K562 (cell line): ENCODE data around the gene ISYNA1. TPM values are rescaled to one million over a fixed set of nuclear protein-coding genes. Genes with fewer than 3 reads are reported as not detected.
A peak's percentile ranks its signal among the peaks of the same experiment; 100 is the strongest.

Experiments used
- ATAC-seq: fragments of 200-7000 bp; cut with Tn5 transposase; 3 replicates; pipeline ENCODE4 v1.9.1; 2020; ENCODE audit warnings: moderate library complexity
- BruUV-seq: library from RNA; stranded (reverse); fragments of 400-500 nt; replicated peaks from 2 replicates; lab custom pipeline; 2021; lab: Mats Ljungman, UMichigan
- CTCF ChIA-PET: fragments of 300-600 bp; formaldehyde crosslinking; extraction: SDS; loops from one replicate; lab custom pipeline; 2021; ENCODE audit warnings: low intra/inter-chr PET ratio; lab: Yijun Ruan, JAX
- POLR2A ChIA-PET: fragments of 300-600, 350-650 bp; sonication (Branson Sonifier 250); formaldehyde crosslinking; extraction: SDS; loops from one replicate; lab custom pipeline; 2021; ENCODE audit warnings: antibody characterized with exemption, inconsistent platforms; lab: Yijun Ruan, JAX
- DNase-seq, 4 experiments: peaks; one replicate each; pipeline versions ENCODE4 v3.0.0 to v3.0.0-alpha.2; 2011 to 2018; ENCODE audit warnings: low spot score in 3 of 4, mixed read lengths in 3 of 4; ENCODE audit errors: extremely low read depth in 1 of 4
- FAIRE-seq: peaks from 2 replicates; lab custom pipeline; 2011; peaks lifted over from hg19 to GRCh38; lab: Jason Lieb, UNC
- H2AFZ ChIP-seq: 2 replicates; pipeline ENCODE4 v1.6.0; 2011; ENCODE audit warnings: low read depth, low read length, control low read depth, inconsistent platforms
- H3K27ac ChIP-seq: fragments of 200-600 bp; 3 replicates; pipeline ENCODE4 v1.8.0; 2011; ENCODE audit warnings: low read depth, mild to moderate bottlenecking, control low read depth, inconsistent platforms, low read length, moderate library complexity, mixed read lengths; ENCODE audit errors: extremely low read depth
- H3K27me3 ChIP-seq, 2 experiments: fragments of 300-600 bp in 1 of 2; 2 replicates in 1 of 2; 3 replicates in 1 of 2; pipeline versions ENCODE4 v1.6.0 to v1.8.0; 2011; ENCODE audit warnings: inconsistent platforms in 2 of 2, low read length in 2 of 2, mild to moderate bottlenecking in 1 of 2, mixed read lengths in 1 of 2, moderate library complexity in 1 of 2; ENCODE audit not compliant: control insufficient read depth in 2 of 2, insufficient read depth in 2 of 2
- H3K36me3 ChIP-seq: fragments of 300-600 bp; 3 replicates; pipeline ENCODE4 v1.8.0; 2011; ENCODE audit warnings: mild to moderate bottlenecking, low read length, inconsistent platforms; ENCODE audit not compliant: control insufficient read depth, insufficient read depth
- H3K4me1 ChIP-seq, 2 experiments: fragments of 200-600 bp in 1 of 2; replicated peaks in 1 of 2; 2 replicates in 1 of 2; 3 replicates in 1 of 2; pipeline versions ENCODE4 v1.5.1 to v1.8.0; 2011; ENCODE audit warnings: inconsistent platforms in 2 of 2, low read length in 2 of 2, mild to moderate bottlenecking in 1 of 2, mixed read lengths in 1 of 2, moderate library complexity in 1 of 2; ENCODE audit not compliant: control insufficient read depth in 2 of 2, insufficient read depth in 2 of 2
- H3K4me2 ChIP-seq: 2 replicates; pipeline ENCODE4 v1.6.1; 2011; ENCODE audit warnings: low read length, control low read depth, inconsistent platforms, mixed read lengths; ENCODE audit not compliant: insufficient read depth
- H3K4me3 ChIP-seq: fragments of 200-600 bp; sonication (generic), shearing (Covaris generic); 2 replicates; pipeline ENCODE4 v1.5.1; 2016; ENCODE audit warnings: control low read depth, inconsistent platforms
- H3K79me2 ChIP-seq: fragments of 200-600 bp; 3 replicates; pipeline ENCODE4 v1.8.0; 2011; ENCODE audit warnings: low read length, inconsistent platforms; ENCODE audit not compliant: control insufficient read depth, insufficient read depth
- H3K9ac ChIP-seq, 2 experiments: 2 replicates each; pipeline versions ENCODE4 v1.6.0 to v1.6.1; 2011; ENCODE audit warnings: low read depth in 2 of 2, low read length in 2 of 2, control low read depth in 1 of 2, inconsistent platforms in 1 of 2, mild to moderate bottlenecking in 1 of 2, mixed read lengths in 1 of 2; ENCODE audit not compliant: insufficient read depth in 1 of 2
- H3K9me1 ChIP-seq: one replicate; pipeline ENCODE4 v1.6.0; 2011; ENCODE audit warnings: inconsistent platforms, mild to moderate bottlenecking, low read length, moderate library complexity; ENCODE audit not compliant: control insufficient read depth, insufficient read depth
- H3K9me3 ChIP-seq: replicated peaks from 2 replicates; pipeline ENCODE4 v1.5.1; 2011; ENCODE audit warnings: low read depth, low read length, inconsistent platforms; ENCODE audit not compliant: control insufficient read depth, insufficient read depth
- H4K20me1 ChIP-seq: replicated peaks from 2 replicates; pipeline ENCODE4 v1.6.1; 2011; ENCODE audit warnings: low read length, inconsistent platforms, mixed read lengths; ENCODE audit not compliant: control insufficient read depth, insufficient read depth
- ASH1L ChIP-seq: fragments of 450-650 bp; IDR thresholded peaks from 2 replicates; pipeline ENCODE4 v1.6.1; 2018; ENCODE audit warnings: borderline replicate concordance, mild to moderate bottlenecking, low read depth; ENCODE audit not compliant: partially characterized antibody
- COPS2 ChIP-seq: fragments of 450-650 bp; conservative IDR thresholded peaks from 2 replicates; pipeline ENCODE4 v1.6.1; 2016; ENCODE audit warnings: mild to moderate bottlenecking, moderate library complexity
- GATA2 ChIP-seq: sonication (generic); formaldehyde crosslinking; IDR thresholded peaks from 2 replicates; pipeline ENCODE4 v1.4.0; 2020; ENCODE audit warnings: mild to moderate bottlenecking, missing genetic modification reagents
- HNRNPL ChIP-seq: fragments of 200-400 bp; formaldehyde crosslinking; IDR thresholded peaks from 2 replicates; pipeline ENCODE4 v1.6.1; 2017; ENCODE audit warnings: low read depth, mild to moderate bottlenecking, low read length
- HOXB6 ChIP-seq: fragments of 250-450 bp; sonication (Bioruptor Pico); IDR thresholded peaks from 2 replicates; pipeline ENCODE4 v1.5.1; 2022; ENCODE audit warnings: mild to moderate bottlenecking, borderline replicate concordance
- NCOR1 ChIP-seq: fragments of 450-650 bp; IDR thresholded peaks from 2 replicates; pipeline ENCODE4 v1.6.1; 2016; ENCODE audit warnings: mild to moderate bottlenecking, moderate library complexity
- NFIC ChIP-seq: fragments of 450-650 bp; IDR thresholded peaks from 2 replicates; pipeline ENCODE4 v1.6.1; 2017; ENCODE audit warnings: mild to moderate bottlenecking, inconsistent platforms
- OTX1 ChIP-seq: fragments of 450-650 bp; formaldehyde crosslinking; IDR thresholded peaks from 2 replicates; pipeline ENCODE4 v1.4.0; 2022; ENCODE audit warnings: mild to moderate bottlenecking
- POLR2A ChIP-seq: fragments of 450-650 bp; conservative IDR thresholded peaks from 2 replicates; pipeline ENCODE4 v1.6.1; 2016
- POLR2AphosphoS2 ChIP-seq: IDR thresholded peaks from 2 replicates; pipeline ENCODE4 v1.6.1; 2012; ENCODE audit warnings: low read length, improper control_type of control experiment
- RBFOX2 ChIP-seq: fragments of 200-400 bp; formaldehyde crosslinking; IDR thresholded peaks from 2 replicates; pipeline ENCODE4 v1.6.1; 2017; ENCODE audit warnings: low read depth, mild to moderate bottlenecking, low read length, moderate library complexity
- SIN3A ChIP-seq, 2 experiments: fragments of 150-350 bp in 1 of 2; IDR thresholded peaks; 2 replicates each; pipeline ENCODE4 v1.6.1; 2011 to 2016; ENCODE audit warnings: borderline replicate concordance in 2 of 2, low read depth in 2 of 2, low read length in 2 of 2, mild to moderate bottlenecking in 2 of 2, moderate library complexity in 2 of 2; ENCODE audit not compliant: control insufficient read depth in 1 of 2
- SUPT5H ChIP-seq: fragments of 450-650 bp; IDR thresholded peaks from 2 replicates; pipeline ENCODE4 v1.6.1; 2016
- ZNF780A ChIP-seq: fragments of 250-450 bp; sonication (Bioruptor Pico); IDR thresholded peaks from 2 replicates; pipeline ENCODE4 v1.5.0; 2021; ENCODE audit warnings: mild to moderate bottlenecking
- WGBS: fragments of 100-300 bp; shearing (Covaris generic); methylation state at CpG from one replicate; pipeline ENCODE4 v1.1.6; 2016; ENCODE audit warnings: low coverage, mixed read lengths; ENCODE audit not compliant: insufficient coverage; ENCODE audit errors: missing lambda C conversion rate; 5-methylcytosine and 5-hydroxymethylcytosine counted together
- in situ Hi-C: fragments of 300-500 bp; cut with MboI; formaldehyde crosslinking; loops from 4 replicates; pipeline ENCODE4 v1.15.0; 2018; ENCODE audit warnings: inconsistent platforms, mixed read lengths
- intact Hi-C: fragments of 100-400 bp; cut with micrococcal nuclease; formaldehyde crosslinking; loops from 2 replicates; pipeline ENCODE4 v1.14.2; 2022
- polyA plus RNA-seq, 8 experiments: library from polyadenylated mRNA; depleted of rRNA in 4 of 8; stranded (reverse) in 5 of 8; unstranded in 3 of 8; fragments of >200 nt; fragmentation: Nextera tagmentation in 2 of 8; fragmentation: Illumina TruSeq in 1 of 8; extraction: Ambion mirVana in 2 of 8; extraction: Trizol in 1 of 8; gene quantifications; 2 replicates each; pipeline versions ENCODE4 v1.2.1 to v1.2.3, GENCODE V29; 2011 to 2014; ENCODE audit warnings: inconsistent platforms in 1 of 8, missing spikeins in 1 of 8
- total RNA-seq, 7 experiments: library from RNA; depleted of rRNA in 6 of 7; stranded (reverse); fragments of >200 nt in 6 of 7; fragmentation: Illumina TruSeq in 2 of 7; extraction: Trizol in 2 of 7; gene quantifications; 2 replicates each; pipeline versions ENCODE4 v1.2.1 to v1.2.3, GENCODE V29; 2011 to 2021; ENCODE audit warnings: low replicate concordance in 1 of 7
- TF ChIP-seq, protein P1 (sequence below), 2 experiments: IDR thresholded peaks; 2 replicates each; pipeline ENCODE4 v1.6.1; 2011; ENCODE audit warnings: borderline replicate concordance in 1 of 2, control low read depth in 1 of 2, low read depth in 1 of 2, low read length in 1 of 2, mild to moderate bottlenecking in 1 of 2, mixed read lengths in 1 of 2, moderate library complexity in 1 of 2; ENCODE audit not compliant: insufficient read depth in 1 of 2, insufficient read length in 1 of 2, poor library complexity in 1 of 2, severe bottlenecking in 1 of 2; ENCODE audit errors: extremely low read depth in 1 of 2

Gene ISYNA1
- total and polyA plus RNA-seq, 9 of the 15 experiments (the other 6 are each of a cell fraction or from before 2014, with no cell fraction given), result 21.8 to 460 (median 93.2) TPM

DNA sequence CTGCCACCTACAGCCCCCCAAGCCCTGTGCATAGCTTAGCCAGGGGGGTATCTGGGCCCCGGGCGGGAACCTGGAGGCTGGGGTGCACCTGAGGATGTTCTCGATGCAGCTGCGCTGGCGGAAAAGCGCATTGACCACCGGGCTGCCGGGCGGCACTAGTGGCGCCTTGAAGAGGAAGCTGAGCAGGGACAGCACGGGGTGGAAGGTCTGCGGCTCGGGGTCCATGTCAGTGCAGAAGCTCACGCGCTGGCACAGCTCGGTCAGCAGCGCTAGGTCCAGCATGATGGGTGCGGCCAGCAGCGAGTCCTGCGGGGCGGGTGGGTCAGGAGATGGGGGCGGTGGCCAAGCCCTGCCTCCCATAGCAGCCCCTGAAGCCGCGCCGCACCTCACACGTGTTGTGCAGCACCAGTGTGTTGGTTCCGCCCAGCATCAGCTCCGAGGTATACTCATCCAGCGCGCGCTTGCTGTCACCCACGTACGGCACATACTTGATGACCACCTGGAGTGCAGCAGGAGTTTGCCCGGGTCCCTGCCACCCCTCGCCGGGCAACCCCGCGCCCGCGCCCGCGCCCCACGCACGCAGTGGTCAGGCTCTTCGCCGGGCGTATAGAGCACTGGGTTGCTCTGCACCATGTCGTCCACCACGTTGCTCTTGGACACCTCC is 2.6 kb downstream of the ISYNA1 start (continued):
- TF ChIP-seq HNRNPL, result peak; percentile 92
- no peak for TF ChIP-seq COPS2

DNA sequence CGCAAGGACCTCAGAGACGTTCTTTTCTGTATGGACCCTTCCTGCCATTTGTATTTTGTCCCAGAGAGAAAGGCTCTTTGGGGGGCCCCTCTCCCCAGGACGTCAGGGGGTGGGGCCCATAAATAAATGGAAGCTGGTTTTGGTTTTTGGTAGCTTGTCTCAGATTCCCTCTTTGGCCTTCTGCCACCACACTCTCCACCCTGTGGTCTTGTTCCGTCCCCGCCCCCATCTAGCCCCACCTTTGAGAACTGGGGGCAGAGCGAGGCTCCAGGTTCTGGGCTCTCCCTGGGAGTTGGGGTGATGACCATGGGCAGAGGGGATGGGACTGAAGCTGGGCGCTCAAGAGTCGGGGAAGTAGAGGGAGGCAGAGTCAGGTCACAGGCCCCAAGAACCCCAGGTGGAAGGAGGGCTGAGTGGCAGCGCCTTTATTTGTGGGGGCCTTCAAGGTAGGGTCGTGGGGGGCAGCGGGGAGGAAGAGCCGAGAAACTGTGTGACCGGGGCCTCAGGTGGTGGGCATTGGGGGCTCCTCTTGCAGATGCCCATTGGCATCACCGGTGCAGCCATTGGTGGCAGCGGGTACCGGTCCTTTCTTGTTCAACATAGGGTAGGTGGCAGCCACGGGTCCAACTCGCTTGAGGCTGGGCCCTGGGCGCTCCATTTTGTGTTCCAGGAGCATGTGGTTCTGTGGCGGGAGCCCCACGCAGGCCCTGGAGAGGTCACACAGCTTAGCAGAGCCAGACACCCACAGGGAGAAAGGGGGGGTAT is 3.3 kb downstream of the ISYNA1 start:
- BruUV-seq, result no TSS peak
- H3K9ac ChIP-seq, result peak overlapping the region in 1 of 2 experiments; percentile 85; a peak in 2 of 4 replicates
- H3K4me2 ChIP-seq, result no peak overlapping the region; the same call in 1 of the 2 replicates
- peak overlapping the region; percentile 67; the same call in 1 of the 3 replicates for H3K27ac ChIP-seq
- 70% methylated on average over 17 of the region's 21 CpGs for WGBS
- intact Hi-C loops, result no loop called here
- FAIRE-seq (no peak), DNase-seq (peak in 2 of 4 experiments; percentile 31 to 72)
- peaks cover 9% of the 10 kb centered on the region for H4K20me1 ChIP-seq
- H3K79me2 ChIP-seq, result peaks cover 70% of the 10 kb centered on the region
- H3K9me3 ChIP-seq, result no peaks in the 10 kb centered on the region
- no peaks in the 10 kb centered on the region for H3K27me3 ChIP-seq
- in situ Hi-C loops, result no loop called here
- no peak overlapping the region for H2AFZ ChIP-seq
- H3K36me3 ChIP-seq, result peaks cover 62% of the 10 kb centered on the region
- ChIA-PET CTCF (no interaction called here), POLR2A (interaction anchor here (0.5 to 1.2 kb wide), 8 partner anchors 9 to 157 kb away, joined by 3 to 4 read pairs (median 3); partner anchors contain the start of gene GDF15)
- H3K4me1 ChIP-seq, result peaks cover 47 to 97% of the 10 kb centered on the region in 2 experiments
- no peaks in the 10 kb centered on the region for H3K9me1 ChIP-seq
- peak overlapping the region; percentile 24 for H3K4me3 ChIP-seq
- TF ChIP-seq POLR2A (peak; percentile 70), RBFOX2 (peak; percentile 52; the same call in 1 of the 2 replicates), SUPT5H (0 out of 2 replicates have a peak, but pooled peaks have one; percentile 63), NCOR1 (0 out of 2 replicates have a peak, but pooled peaks have one; percentile 1), ASH1L (no peak), OTX1 (no peak), HOXB6 (no peak), POLR2AphosphoS2 (peak; percentile 57; the same call in 1 of the 2 replicates), SIN3A (IDR thresholded peaks at IDR 0.05; ENCODE audit: borderline replicate concordance in 2 of 2, control insufficient read depth in 1 of 2, low read depth in 2 of 2, low read length in 2 of 2) (0 out of 4 replicates have a peak, but pooled peaks of 1 of the 2 experiments have one; percentile 5), NFIC (peak; percentile 71), GATA2 (CRISPR knock-in tag) (no peak), ZNF780A (CRISPR knock-in tag) (no peak)
- TF ChIP-seq, protein P1, sequence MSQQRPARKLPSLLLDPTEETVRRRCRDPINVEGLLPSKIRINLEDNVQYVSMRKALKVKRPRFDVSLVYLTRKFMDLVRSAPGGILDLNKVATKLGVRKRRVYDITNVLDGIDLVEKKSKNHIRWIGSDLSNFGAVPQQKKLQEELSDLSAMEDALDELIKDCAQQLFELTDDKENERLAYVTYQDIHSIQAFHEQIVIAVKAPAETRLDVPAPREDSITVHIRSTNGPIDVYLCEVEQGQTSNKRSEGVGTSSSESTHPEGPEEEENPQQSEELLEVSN (IDR thresholded peaks at IDR 0.05; ENCODE audit: borderline replicate concordance in 1 of 2, extremely low read depth in 1 of 2, insufficient read depth in 1 of 2, insufficient read length in 1 of 2, low read depth in 1 of 2, low read length in 1 of 2, poor library complexity in 1 of 2, severe bottlenecking in 1 of 2), result peak in 1 of 2 experiments; percentile 30
- TF ChIP-seq, all 486 proteins: peak for 8
- no peak for ATAC-seq
